NCI-H146 treated with DMSO at 0.1 percent for 48 hours (cell line): ENCODE data around the gene ZBTB18.
"Not testable (repeated sequence)": the region's sequence is repeated elsewhere in the genome, so short reads cannot be mapped to it uniquely, and the experiment has no call there.

Experiments used
- DNase-seq: peaks from one replicate; lab custom pipeline; 2025; ENCODE audit not compliant: unreplicated experiment; lab: John Stamatoyannopoulos, UW

The ZBTB18 gene

DNA sequence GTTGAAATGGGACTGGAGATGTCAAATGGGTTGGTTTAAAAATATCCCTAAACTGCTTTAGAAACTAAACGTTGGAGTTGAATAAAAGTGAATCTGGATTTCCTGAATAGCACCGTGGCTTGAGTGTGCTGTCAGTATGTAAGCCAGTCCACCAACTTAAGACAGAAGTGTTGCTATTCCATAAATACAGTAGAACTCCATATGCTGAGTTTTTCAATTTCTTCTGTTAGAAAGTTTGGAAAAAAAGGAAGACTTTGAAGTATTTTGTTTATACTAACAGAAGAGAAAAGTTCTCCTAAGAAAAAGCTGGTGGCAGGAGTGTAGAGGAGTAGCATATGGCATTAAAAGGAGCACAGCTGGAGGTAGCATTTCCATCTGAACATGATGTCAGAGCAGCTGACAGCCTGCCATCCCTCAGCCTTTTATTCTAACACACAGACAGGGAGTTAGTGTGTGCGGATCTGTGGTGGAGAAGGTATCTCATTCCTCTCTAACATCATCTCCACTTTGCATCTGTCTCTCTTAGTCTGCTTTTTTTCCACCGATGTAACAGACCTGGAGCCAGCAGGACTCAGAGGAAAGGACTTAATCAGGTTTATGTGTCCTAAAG lies at the start of gene ZBTB18:
Gene ZBTB18, plus strand, starts transcription at position 449 of the 610 bp plus-strand sequence. Its CDS starts 149 bp downstream, at position 598.
- peak; percentile 76 for DNase-seq

DNA sequence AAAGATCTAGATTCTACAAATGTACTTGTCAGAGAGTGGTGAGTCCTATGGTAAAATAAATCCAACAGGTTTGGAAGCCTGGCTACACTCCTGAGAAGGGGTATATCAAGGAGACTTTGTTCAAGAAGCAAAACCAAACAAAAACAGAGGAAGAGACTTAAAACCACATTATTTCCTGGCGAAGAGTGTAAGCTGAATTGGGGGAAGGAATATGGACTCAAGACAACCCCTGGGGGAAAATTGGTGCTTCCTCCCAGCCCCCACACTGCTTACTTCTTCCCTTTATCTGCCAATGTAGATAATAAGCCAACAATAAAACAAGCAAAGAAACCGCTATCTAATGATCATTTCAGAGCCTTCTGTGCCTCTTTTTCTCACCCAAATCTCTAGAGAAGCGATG lies 48.4 kb upstream of the ZBTB18 start:
- DNase-seq, result no peak

DNA sequence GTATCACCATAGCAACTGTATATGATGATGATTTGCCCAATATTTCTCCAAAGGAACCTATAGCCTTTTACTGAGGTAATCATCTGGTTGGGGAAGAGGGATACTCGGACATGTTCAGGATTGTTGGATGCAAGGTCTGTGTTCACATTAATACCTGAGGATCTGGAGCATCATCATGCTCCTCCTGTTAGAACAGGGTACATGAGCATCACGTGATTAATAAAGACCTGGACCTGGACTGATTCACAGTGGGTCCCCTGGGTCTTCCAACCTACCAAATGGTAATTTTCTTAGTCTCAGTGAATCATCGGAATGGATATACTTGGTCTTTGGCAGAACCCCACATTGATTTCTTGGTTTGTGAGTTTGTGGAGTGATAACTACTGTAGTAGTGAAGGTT lies 45.6 kb upstream of the ZBTB18 start:
- DNase-seq, result no peak

DNA sequence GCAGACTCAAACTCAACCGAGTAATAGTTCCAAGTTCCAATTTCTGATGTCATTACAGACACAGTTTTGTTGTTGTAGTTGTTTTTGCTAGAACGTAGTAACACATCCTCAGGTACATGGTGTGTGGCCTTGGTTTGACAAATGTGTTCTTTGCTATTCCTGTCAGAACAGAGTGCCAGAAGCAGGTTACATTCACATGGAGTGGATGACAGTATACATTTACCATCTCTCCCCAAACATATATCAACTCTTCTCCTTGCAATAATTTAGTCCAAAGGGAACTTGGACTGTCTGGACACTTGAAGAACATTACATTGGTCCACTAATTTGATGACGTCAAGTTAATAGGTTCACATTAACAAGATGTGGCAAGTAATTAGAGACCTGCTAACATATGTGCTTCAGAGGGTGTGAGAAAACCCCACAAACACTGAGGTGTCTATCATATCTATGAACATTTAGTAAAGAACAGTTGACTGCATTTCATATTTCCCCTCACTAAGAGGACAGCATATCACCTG lies 44.6 kb upstream of the ZBTB18 start:
- DNase-seq, result no peak

DNA sequence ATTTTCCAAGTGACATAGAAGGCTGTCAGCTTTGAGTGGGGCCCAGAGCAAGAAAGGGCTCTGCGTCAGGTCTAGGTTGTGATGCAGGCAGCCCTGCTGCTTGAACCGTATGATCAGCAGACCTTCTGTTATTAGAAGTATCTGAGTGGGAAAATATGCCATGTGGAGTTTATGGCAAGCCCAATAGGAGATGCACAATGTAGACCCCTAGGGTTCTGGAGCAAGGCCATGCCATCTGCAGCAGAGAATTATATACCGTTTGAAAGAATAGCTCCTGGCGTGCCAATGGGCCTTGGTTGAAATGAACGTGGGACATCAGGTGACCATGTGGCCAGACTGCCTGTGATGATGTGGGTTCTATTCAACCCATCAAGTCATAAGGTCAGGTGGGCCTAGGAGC lies 44.1 kb upstream of the ZBTB18 start:
- no peak for DNase-seq

DNA sequence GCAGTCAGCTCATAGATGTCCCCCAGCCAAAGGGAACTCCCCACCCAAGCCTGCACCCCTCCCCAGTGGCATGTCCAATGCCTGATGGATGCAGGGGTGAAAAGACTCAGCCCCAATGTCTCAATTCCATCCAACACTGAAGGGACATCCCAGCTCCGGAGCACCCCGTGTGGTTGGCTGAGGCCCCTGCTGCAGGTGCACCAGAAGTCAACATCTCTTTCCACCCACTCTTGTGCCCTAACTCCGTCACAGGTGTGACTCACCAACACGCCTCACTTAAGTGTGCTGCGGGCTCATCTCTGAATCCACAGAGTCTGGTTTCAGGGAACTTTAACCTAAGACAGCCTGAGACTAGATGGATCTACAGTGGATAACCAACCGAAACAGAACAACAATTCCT lies 40.9 kb upstream of the ZBTB18 start:
- no peak for DNase-seq

DNA sequence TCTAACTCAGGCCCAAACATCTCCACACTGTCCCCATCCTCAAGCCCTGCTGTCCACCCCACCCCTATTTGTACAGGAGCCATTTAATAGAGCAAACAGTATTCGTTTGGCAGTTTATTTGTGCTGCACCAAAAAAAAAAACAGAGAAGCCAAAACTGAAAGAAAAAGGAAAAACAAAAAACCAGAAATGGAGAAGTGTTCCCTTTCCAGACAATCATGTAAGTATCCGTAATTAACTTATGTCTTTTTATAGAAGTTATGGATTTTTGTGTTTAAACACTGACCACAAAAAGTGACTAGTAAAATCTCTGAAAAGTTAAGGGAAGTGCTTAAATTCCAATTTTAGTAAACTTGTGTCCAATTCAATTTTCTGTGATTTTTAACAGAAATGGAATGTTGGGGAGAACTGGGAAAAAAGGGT lies 40.4 kb upstream of the ZBTB18 start:
- DNase-seq, result no peak

DNA sequence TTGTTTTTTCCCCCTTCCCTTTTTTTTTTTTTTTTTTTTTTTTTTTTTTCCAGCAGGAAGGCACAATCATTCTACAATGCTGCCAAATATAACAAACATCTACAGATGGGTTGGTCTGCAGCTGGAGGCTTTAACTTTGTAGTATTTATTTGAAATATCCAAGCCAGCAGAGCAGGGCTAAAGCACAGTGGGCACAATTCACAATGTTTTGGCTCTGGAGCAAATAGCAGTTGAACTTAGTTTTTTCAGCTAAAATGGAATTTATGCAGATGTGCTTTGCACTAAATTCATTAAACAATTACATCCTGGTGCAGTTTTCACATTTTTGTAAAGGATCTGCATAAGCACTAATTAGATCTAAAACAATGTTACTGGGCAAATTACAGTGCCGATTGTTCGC lies 39.8 kb upstream of the ZBTB18 start:
- no peak for DNase-seq

DNA sequence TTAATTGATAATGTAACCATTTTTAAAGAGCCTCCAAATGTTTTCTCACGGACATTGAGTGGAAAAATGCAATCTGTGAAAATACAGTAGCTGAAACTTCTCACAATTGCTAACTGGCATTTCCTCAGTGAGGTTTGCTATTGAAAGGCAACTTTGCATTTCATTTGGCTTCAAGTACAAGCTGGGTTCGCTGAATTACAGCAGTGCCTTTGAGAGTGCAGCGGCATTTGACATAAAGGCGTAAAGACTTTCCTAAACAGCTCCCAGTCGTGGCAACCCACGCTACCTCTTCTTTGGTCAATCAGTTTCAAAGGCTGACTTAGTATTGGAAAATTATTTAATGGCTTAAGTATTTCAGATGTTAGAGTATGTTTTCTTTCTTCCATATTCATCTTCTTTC lies 39.3 kb upstream of the ZBTB18 start:
- no peak for DNase-seq

DNA sequence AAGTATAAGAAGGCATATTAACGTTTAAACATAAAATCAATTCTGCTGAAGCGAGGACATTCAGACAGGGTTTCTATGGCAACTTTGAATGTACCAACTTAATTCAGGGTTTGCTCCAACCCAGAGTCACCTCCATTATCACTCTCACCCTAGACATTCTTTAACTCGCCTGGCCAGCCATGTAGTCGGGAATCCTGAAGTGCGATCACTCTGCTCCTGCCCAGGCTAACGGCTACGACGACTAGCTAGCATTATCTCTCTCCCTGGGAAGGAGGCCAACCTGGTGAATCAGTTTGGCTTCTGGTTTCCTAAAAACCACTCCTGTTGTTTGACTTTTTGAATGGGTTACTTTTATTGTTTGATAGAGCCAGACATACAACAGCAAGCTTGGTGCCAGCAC lies 38.9 kb upstream of the ZBTB18 start:
- no peak for DNase-seq

DNA sequence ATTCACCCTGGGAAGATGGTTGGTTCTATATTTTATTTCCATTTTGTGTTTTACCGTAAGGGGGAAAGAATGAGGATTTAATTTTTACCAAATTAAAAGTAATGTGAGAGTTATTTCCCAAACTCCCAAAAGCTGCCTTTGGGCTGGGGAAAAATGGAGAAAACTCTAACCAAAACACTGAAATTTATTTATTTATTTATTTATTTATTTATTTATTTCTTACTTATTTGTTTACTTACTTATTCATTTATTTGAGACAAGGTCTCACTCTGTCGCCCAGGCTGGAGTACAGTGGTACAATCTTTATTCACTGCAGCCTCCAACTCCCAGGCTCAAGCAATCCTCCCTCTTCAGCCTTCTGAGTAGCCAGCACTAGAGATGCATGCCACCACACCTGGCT lies 38.0 kb upstream of the ZBTB18 start:
- DNase-seq, result no peak

DNA sequence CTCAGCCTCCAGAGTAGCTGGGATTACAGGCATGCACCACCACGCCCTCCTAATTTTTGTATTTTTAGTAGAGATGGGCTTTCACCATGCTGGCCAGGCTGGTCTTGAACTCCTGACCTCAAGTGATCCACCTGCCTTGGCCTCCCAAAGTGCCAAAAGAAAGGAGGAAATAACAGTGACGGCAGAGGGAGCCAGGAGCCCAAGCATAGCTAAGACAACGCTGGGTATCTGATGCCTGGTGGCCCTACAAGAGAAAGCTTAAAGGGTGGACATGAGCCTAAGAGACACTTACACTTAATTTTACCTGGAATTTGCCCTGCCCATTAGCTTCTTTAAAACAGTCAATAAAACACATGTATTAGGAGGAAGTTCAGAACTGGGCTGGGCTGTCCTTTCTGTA lies 36.2 kb upstream of the ZBTB18 start:
- DNase-seq, result not testable (repeated sequence)

DNA sequence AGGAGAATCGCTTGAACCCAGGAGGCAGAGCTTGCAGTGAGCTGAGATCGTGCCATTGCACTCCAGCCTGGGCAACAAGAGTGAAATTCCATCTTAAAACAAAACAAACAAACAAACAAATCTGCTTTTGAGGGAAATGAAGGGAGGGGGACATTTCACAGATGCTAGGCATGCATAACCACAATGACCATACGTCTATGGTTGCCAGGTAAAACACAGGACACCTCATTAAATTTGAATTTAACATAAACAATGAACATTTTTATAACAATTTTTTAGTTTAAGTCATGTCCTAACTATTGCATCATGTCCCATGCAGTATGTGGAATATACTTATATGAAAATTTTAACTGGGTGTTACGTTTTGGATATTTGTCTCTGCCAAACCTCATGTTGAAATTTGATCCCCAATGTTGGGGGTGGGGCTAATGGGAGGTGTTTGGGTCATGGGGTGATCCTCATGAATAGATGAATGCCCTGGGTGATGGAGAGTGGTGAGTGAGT lies 31.0 kb upstream of the ZBTB18 start:
- no peak for DNase-seq

DNA sequence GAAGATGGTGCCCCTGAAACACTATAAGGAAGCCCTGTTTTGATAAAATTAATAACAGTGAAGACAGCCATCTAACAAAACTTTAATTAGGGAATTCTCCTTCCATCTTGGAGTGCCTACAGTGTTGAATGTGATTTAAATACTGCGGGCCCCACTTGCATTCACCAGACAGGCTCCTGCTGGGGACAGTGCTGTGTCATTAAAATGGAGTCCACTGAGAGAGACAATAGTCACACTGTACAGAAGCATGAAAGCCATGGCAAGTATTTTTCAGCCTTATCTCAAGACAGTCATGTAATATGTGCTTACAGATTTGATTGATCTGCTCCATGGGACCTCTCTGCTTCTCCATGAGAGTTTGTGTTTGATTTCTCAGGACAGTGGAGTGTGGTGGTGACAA lies 29.7 kb upstream of the ZBTB18 start:
- peak; percentile 52 for DNase-seq

DNA sequence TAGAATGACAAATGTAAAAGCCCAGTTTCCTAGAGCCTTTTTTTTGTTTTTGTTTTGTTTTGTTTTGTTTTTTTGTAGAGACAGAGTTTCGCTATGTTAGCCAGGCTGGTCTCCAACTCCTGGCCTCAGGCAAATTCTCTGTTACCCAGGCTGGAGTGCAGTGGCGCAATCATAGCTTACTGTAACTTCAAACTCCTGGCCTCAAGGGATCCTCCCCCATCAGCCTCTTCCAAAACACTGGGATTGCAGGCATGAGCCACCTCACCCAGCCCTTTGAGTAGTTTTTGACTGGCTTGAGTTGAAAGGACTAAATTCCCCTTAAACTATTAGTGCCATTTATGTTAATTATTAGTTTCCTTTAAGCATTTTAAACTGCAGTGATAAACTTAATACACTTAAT lies 28.8 kb upstream of the ZBTB18 start:
- no peak for DNase-seq

DNA sequence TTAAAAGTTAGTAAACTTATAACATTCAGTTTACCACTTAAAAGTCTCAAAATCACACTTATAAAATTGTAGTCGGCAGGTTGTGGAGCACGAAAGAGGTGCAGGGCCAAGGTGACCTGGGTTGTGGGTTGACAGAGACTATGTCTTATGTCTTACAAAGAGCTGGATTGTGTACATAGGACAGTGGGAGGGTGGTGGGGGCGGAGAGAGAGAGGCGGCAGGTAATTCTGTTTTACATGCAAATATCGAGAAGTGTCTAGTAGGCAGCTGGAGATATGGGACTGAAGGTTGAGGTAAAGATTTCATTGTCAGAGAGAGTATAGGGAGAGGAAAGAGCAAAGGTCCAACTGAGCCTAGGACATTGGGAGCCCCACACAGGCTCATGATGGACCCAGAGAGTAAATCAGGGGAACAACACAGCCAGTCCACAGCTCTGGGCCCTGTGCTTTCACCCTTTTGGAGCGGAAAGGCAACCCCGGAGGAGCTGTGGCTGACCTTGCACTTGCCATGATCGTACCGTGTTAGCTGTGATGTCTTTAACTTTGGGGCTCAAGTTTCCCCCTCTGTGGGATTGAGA lies 28.1 kb upstream of the ZBTB18 start:
- DNase-seq, result no peak

DNA sequence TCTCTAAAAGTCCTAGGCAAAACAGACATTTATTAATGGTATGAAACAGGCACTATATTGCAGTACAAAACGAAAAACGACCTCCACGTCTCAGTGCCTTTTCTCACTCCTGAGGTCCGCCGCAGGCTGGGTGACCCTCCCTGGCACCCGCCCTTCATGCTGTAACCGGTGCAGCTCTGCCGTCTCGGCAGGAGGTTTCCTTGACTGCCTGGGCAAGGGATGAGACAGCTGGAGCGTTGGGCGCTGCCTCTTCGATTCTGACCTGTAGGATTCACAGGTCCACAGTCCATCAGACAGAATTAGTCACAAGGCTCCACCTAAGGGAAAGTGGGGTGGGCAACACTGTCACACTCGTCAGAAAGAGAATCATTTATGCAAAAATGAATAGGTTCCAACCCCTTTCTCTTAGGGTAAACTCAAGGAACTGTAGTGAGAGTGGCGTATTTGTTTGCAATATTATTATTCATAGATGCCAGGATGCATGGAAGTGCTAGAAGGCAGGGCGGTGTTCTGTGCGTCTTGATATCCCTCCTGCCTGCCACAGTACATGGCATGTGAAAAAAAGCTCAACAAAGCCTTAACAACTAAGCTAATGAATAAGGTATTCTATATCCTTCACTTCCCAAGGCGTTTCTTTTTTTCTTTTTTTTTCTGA lies 23.5 kb upstream of the ZBTB18 start:
- DNase-seq, result no peak

DNA sequence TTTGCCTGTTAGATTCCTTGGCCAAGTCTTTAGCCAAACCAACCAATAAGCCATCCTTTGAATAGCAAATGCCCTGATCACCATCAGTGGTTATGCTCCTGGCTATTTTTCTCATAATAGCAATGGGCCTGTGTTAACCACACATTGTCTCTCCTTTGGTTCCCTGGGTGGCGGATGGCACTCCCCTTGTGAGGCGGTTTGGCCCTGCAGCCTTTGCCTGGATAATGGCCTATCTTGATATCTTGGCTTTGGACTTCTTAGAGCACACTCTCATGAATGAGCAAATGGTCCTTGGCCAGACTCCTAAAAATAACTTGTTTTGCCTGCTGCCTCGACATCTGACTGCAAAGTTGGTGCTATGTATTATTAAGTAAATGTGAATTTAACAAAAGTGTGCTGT lies 22.4 kb upstream of the ZBTB18 start:
- no peak for DNase-seq

DNA sequence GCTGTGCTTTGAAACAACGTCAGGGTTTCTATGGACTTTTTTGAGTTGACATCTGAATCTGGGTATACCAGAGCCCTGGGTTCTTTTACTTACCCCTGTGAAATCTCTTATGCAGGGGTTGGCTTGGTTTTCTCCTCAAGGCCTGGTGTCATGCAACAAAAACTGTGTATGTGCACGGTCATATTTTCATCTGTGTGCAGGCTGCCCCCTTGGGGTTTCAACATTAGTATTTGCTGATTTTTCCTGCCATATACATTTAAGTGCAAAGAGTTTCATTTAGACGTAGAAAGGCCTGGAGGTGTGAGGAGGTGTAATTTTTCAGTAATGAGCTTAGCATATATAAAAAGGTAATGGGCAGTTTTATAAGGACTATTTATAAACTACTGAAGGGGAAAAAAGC lies 22.0 kb upstream of the ZBTB18 start:
- DNase-seq, result no peak

DNA sequence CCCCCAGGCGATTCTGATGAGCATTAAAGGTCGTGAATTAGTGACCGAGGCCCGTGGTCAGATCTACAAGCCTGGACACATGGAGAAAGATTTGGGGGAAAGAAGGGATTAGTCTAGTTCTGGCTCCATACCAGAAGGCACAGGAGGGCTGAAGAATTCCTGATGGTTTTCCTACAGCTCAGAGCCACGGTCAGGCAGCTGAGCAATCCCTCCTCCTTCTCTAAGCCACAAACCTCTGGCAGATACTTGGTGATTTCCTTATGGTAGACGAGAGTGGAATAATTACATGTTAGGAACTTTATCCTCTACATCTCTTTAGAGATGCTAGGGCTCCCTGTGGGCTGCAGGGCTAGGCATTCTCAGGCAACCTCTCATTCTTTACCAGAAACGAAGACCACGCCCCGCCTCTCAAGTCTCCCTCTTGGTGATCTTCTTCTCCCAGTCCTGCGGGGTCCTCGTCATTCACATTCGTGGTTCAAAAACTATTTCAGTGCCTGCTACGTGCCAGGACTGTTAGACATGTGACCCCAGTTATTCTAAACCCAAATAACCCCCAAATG lies 20.5 kb upstream of the ZBTB18 start:
- no peak for DNase-seq

DNA sequence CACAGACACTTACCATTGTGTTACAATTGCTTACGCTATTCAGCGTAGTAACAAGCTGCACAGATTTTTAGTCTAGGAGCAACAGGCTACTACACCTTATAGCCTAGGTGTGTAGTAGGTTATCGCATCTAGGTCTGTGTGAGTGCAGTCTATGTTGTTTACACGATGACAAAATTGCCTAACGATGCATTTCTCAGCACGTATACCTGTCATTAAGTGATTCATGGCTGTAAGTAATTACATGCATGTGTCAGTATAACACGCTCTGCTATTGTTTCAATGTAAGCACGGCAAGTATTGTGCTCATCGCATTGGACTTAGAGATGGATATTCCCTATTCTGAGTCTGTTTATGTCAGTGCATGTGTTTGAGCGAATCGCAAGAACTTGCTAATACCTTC lies 15.7 kb upstream of the ZBTB18 start:
- DNase-seq, result no peak

DNA sequence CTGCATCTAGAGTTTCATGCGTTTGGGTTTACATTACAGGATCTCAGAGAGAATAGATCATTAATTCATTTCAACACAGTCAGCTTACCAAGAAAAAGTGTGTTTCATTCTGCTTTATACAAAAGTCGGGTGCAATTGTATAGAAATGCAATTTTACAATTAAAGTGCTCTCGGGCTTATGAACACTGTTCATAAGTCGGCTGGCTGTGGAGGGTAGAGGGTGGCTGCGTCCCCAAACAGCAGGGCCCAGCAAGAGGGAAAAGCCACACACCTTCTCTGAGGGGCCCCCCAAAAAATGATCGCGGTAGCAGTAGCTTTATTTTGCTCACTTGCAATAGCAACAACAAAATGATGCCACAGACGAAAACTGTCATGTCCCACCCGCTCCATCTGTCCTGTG lies 13.8 kb upstream of the ZBTB18 start:
- DNase-seq, result no peak
